GM18511 (cell line): Measurements from ENCODE around the gene CDH4.
"Not testable (repeated sequence)": the region's sequence is repeated elsewhere in the genome, so short reads cannot be mapped to it uniquely, and the experiment has no call there.

Source experiments
- ATAC-seq: cut with Tn5 transposase; IDR thresholded peaks from one replicate; pipeline ENCODE4 v1.9.1; 2021; ENCODE audit warnings: mild to moderate bottlenecking, moderate library complexity; ENCODE audit not compliant: unreplicated experiment

CDH4 gene

GRCh38 chr20:61379898-61380544 is 128.0 kb downstream of the CDH4 start:
- ATAC-seq: no peak

DNA sequence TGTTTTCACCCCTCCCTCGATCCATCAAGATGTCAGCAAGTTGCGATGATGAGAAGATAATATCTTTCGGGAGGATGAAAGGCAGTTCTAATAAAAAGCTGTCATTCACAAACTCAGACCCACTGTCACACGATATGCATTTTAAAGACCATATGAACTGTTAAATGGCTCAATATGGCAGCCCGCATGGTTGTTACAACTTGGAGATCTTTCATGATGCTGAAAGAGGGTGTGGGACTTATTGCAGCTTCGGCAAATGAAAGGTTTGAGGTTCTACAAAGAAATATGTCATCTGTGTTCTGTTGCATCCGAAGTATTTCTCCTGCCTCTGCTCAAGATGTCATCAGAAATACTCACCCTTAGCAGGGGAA is 128.5 kb downstream of the CDH4 start:
- no peak for ATAC-seq

DNA sequence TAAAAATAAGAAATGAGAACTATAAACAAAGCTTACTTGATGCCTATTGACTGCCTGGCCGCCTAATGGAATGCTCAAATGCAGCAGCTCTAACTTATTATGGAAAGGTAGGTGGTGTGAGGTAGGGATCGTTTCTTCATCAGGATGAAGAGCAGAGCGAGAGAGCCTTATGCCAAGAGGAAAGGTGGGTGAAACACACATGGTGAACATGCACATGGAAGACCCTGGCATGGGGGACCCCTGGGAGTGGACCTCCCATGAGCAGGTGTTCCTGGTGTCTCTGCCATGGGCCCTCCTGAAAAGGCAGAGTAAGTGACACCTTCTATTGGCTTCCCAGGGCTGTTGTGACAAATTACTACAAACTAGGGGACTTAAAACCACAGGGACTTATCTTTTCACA is 130.1 kb downstream of the CDH4 start:
- ATAC-seq: no peak

DNA sequence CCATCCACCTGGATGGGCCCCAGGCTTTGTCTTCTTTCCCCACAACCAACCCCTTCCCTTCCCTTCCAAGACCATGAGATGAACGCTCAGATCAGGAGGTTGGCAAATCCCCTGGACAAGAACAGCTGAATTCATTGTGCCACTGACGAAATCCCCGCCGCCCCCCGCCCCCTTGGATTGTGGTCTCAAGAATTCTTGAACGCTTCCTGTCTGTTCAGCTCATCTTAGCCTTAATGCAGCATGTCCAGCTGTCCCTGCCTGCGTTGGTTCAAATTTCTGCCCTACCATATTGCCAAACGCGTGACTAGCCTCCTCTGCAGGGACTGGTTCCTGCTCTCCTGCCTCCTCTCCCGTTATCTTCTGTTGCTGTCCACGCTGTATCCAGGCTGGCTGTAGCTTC is 133.2 kb downstream of the CDH4 start:
- ATAC-seq: no peak

GRCh38 chr20:61385731-61386130 is 133.7 kb downstream of the CDH4 start:
- ATAC-seq: no peak

DNA sequence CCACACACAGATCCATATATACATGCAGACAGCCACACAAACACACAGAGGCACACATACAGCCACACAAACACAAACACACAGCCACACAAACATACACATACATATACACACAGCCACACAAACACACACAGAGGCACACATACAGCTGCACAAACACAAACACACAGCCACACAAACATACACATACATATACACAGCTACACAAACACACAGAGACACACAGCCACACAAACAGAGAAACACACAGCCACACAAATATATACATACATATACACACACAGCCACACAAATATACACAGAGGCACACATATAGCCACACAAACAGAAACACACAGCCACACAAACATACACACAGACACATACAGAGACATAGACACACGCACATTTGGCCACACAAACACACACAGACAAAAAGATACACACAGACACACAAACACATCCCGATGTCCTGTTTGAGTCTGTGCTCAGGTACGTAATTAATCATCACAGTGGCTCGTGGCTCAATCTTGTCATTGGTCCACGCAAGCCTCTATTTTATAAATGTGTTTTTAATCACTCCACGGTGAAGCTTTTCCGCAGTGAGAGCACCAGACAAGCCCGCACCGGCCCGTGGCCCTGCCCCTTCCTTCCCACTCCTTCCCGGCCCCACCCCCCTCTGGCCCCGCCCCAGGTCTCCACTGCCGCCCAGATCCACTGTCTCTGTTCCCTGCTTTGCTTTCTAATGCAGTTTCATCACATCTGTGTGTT is 135.3 kb downstream of the CDH4 start:
- ATAC-seq: no peak

- no peak for ATAC-seq
These were observed 135.9 kb downstream of the CDH4 start for GRCh38 chr20:61387954-61388348.

DNA sequence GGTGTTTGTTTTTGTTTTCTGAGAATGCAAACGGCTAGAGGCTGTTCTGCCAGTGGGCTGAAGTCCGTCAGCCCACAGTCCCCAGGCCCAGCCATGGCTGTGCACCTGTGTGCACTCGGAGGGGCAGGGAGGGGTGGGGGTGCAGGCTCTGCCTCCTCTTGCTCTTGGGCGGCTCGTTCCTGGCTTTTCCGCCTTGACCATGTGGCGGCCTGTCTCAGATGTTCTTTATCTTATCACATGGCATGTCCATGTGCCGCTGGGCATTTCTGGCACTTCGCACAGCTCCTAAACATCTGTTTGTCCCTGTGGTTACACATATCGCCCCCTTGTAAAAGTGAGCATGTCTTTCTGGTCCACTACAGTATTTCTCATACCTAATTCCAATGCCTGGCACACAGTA is 137.0 kb downstream of the CDH4 start:
- ATAC-seq: no peak

DNA sequence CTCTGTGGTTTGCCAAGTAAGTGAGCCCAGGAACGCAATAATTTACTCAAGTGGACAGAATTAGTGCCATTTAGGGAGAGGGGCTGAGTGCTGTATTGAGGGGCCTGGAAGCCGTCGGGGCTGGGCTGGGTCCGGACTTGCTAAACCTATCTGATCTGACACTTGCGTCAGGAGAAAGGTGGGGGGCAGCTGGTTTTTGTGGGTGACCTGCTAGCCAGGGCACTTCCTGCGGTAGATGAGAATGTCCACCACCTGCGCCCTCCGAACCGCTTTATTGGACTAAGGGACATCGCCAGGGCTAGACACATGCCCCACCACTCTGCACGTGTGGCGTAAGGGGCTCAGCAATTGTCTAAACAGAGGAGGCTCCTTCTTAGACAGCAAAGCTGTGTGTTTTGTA is 139.1 kb downstream of the CDH4 start:
- ATAC-seq: no peak

- no peak for ATAC-seq
These were observed 139.9 kb downstream of the CDH4 start for GRCh38 chr20:61391812-61392520.

GRCh38 chr20:61394088-61394799 is 142.2 kb downstream of the CDH4 start:
- no peak for ATAC-seq

DNA sequence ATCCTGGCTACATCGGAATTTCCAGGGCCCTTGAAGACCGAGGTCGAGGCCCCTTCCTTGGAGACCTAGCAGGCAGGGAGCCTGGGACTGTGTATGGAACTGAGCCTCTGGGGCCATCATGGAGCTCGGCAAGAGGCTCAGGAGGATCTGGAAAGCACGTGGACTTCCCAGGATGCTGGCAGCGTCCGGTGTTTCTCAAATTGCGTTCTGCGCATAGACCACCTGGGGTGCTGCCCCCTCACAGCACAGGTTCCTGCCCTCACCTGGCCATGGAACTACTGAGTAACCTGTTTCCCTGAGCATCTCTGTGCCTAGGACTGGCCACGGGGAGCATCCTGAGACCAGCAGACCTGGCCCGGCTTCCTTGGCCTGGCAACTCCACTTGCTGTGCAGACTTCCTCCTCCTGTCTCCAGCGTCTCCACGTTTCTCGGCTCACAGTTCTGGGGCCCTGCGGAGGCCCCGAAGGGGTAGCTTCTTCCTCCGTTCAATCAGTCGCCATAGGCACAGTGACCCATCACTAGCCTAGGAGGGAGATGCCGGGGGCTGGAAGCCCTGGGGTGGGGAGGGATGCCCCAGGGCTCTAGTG is 144.3 kb downstream of the CDH4 start:
- no peak for ATAC-seq

DNA sequence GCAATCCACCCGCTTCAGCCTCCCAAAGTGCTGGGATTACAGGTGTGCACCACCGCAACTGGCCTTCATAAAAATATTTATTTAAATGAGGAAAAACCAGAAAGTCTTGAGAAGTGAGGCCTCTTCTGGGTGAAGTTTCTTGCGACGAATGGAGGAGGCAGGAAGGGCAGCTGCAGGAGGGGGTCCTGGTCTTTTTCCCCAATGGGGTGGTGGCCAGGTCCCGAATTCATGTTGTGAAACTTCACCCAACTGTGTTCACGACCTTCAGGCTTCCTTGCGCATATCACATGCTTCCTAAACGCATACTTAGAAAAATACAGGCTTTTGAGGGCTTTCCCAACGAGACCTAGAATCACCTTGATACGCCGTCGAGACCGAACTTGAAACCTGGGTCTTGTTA is 145.1 kb downstream of the CDH4 start:
- no peak for ATAC-seq

DNA sequence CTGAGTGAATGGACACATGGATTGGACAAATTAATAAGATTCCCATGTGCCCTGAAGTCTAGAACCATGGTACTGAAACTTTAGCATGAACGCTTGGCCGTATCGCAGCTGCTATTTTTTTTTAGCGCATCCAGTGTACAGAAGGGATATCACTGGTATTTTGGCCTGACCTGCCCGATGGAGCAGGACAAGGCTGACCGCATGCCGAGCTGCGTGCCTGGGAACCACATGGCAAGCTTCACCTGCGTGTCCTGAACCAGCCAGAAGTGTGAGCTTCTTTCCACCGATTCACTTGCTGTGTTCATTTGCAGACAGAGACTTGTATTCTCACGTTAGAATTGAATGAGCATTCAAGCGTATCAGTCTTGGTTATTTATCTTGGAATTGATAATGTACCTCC is 145.7 kb downstream of the CDH4 start:
- ATAC-seq: no peak

GRCh38 chr20:61399433-61399832 is 147.4 kb downstream of the CDH4 start:
- ATAC-seq: no peak

- no peak for ATAC-seq
These were observed 148.4 kb downstream of the CDH4 start for GRCh38 chr20:61400499-61400898.

DNA sequence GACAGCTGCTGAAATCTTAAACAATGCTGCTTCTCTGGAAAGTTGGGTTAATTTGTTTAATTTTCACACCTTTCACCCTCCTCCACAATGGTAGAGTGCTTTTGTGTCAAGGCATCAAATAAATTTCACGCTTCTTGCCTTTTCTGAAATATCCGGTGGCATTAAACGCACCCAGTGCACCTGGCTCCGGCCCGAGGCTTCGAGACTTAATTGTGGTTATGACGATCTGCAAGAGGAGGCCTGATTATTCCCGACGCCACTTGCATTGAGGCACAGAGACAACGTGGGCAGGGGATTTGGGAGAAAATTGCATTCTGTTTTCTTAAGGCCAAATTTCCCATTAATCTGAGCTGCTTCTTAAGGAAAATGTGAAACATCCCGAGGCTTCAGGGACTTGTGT is 152.2 kb downstream of the CDH4 start:
- no peak for ATAC-seq

- no peak for ATAC-seq
These were observed 152.9 kb downstream of the CDH4 start for GRCh38 chr20:61405007-61405406.

- not testable (repeated sequence) for ATAC-seq
These were observed 154.7 kb downstream of the CDH4 start for GRCh38 chr20:61406773-61407172.

DNA sequence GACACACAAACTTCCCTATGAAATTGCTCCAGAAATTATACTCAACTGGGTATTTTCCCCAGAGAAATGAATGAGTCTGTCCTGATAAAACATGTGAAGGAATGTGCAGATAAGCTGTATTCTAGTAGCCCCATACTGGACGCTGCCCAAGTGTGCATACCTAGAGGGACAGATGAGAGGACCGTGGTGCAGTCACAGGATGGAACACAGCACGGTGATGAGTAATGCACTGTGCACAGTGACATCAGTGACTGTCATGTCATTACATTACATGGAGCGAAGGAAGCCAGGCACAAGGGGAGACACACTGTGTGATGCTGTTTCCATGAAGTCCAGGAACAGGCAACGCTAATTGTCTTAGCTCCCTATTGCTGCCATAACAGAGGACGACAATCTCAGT is 155.5 kb downstream of the CDH4 start:
- ATAC-seq: no peak
